ENCODE data around the gene CHD6.

GRCh38 chr20:41373931-41374920, 244.0 kb downstream of the CHD6 start:
- no peak for TF ChIP-seq CTCF (IDR thresholded peaks at IDR 0.05 in 2 of 3, conservative IDR thresholded peaks at IDR 0.05 in 1 of 3; ENCODE audit: borderline replicate concordance in 1 of 3, insufficient read depth in 1 of 3, low read depth in 2 of 3, low read length in 2 of 3)
- no peak for TF ChIP-seq POLR2A (IDR thresholded peaks at IDR 0.05; ENCODE audit: borderline replicate concordance, extremely low read depth, insufficient read depth, insufficient read length)
- TF ChIP-seq REST (IDR thresholded peaks at IDR 0.05; ENCODE audit: low read depth) = no peak
- no peak for TF ChIP-seq ZBTB33 (IDR thresholded peaks at IDR 0.05; ENCODE audit: extremely low read depth, insufficient replicate concordance, low read length)
- TF ChIP-seq POLR2AphosphoS5 (IDR thresholded peaks at IDR 0.05; ENCODE audit: low read depth, low read length) = no peak
- TF ChIP-seq ZFX (IDR thresholded peaks at IDR 0.05) = no peak
- no peak for TF ChIP-seq EZH2 (IDR thresholded peaks at IDR 0.05)

All from HCT116 (cell line).